HG02870 (cell line): ENCODE measurements around the gene MYL6B.
"Not testable (repeated sequence)": the region's sequence is repeated elsewhere in the genome, so short reads cannot be mapped to it uniquely, and the experiment has no call there.

Experiments used
- ATAC-seq: cut with Tn5 transposase; IDR thresholded peaks from one replicate; pipeline ENCODE4 v1.9.1; 2021; ENCODE audit warnings: mild to moderate bottlenecking, moderate library complexity; ENCODE audit not compliant: unreplicated experiment

The MYL6B gene

DNA sequence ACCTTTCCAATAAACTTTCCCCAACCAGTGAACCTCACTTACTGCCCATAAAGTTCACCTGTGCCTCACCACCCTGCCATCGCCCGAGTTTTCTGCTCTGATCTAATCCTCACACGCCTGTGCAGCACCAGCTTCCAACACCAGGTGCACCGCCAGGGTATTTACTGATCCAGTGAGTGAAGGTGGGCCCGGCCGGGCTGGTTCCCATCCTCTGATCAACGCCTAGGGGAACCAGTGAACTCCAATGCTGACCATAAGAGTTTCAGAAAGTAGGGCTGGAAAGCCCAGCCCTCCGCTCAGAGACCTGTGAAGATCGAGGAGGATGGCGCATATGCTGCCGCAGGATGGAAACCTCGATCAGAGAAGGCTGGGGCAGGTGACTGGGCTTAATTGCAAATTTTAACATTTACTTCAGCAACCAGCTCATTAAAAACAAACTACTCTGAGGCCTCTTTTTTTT, 685 bp upstream of the MYL6B start:
- peak; percentile 47 for ATAC-seq

DNA sequence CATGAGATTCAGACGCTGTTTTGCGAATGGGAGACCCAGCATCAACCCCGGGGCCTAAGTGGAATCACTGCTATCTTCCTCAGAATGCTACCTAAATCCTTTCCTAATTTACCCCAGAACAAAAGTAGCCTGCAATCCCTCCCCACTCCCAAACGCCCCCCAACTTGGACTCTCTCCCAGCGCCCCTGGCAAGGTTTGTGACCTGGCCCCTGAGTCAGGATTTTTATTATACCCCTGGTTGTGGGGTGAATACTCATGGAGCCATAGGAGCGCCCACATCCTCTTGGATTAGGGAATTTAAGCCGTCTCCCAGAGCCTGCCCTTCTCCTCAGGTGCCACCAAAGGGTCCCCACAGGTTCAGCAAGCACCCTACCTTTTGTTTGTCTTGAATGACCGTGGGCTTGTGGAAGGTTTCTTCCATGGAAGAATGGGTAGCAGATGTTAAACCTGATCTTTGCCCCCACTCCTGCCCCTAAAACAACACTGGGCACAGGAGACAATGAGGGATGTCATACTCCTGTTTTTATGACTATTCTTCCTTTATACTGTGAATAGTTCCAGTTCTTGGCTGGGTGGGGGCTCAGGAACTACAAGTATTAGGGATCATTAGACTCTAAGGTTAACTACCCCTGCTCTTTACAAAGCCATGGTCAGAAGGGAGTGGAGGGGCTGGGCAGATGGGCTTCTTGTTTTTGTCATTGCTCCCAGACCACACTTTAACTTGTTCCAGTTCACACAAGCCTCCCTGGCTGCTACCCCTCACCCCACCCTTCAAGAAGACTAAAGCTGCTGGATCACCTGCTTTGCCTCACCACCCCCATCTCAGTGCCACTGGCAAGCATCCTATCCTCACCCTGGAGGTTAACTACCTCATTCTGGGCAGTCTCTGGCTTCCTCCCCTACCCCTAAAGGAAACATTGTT, 630 bp downstream of the MYL6B start:
- no peak for ATAC-seq

DNA sequence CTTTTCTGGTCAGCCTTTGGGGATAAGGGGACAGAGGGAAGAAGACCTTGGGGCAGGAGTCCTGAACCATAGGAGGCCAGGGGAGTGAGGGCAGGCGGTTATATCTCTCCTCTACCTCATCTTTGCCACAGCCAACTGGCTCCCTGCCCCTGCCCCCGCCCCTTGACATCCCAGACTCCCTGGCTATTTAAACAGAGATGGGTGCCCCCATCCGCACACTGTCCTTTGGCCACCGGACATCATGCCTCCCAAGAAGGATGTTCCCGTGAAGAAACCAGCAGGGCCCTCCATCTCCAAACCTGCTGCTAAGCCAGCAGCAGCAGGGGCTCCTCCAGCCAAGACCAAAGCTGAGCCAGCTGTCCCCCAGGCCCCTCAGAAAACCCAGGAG, 1.3 kb downstream of the MYL6B start:
- no peak for ATAC-seq

DNA sequence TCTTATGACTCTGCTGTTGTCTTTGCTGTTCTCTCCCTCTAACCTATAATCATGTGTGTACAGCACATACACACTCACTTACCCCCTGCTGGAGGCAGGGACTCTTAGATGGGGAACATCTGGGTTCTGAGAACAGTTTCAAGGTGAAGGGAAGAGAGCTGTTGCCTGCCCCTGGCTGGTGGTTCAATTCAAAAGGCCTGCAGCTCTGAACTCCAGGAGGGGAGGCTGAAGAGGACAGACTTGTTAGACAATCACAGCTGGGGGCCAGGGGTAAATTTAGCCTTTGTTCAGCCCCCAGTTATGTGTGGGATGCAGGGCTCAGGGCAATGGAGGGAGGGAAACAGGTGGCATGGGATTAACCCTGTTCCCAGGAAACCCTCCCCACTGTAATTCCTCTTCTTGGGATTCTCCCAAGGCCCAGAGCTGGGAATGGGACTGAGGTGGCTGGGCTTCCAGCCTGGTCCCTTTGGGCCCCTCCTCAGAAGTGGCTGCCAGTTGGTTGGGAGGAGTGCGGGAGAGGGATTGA, 1.9 kb downstream of the MYL6B start:
- no peak for ATAC-seq

DNA sequence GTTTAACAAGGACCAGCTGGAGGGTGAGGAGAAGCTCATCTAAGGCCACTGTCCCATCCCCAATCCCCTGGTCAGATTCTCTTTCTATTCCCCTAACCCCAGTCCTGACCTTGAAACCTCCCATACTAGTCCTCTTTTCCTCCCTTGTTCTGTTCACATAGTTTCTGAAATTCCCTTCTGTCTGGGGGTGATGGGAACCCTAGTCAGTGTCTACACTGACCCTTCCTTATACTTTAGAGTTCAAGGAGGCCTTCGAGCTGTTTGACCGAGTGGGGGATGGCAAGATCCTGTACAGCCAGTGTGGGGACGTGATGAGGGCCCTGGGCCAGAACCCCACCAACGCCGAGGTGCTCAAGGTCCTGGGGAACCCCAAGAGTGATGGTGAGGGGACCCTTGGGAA, 2.4 kb downstream of the MYL6B start:
- ATAC-seq: no peak

DNA sequence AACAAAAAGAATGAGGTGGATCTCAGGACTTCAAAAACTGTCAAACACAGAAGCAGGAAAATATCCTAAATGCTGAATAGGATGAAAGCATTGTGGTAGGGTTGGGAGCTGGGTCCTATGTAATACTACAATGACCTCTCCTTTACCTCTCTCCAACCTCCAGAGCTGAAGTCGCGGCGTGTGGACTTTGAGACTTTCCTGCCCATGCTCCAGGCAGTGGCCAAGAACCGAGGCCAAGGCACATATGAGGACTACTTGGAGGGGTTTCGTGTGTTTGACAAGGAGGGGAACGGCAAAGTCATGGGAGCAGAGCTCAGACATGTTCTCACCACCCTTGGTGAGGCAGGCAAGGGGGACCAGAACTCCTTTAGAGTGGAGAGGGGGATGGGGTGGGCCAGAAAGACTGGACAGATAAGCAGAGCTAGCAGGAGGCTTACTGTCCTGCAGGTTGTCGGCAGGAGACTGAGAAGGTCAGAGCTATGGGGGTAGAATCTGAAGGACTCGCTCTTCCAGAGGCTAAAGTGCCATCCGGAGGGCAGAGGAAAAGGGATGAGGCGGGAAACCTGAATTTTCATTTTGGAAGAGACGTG, 3.0 kb downstream of the MYL6B start:
- ATAC-seq: no peak

DNA sequence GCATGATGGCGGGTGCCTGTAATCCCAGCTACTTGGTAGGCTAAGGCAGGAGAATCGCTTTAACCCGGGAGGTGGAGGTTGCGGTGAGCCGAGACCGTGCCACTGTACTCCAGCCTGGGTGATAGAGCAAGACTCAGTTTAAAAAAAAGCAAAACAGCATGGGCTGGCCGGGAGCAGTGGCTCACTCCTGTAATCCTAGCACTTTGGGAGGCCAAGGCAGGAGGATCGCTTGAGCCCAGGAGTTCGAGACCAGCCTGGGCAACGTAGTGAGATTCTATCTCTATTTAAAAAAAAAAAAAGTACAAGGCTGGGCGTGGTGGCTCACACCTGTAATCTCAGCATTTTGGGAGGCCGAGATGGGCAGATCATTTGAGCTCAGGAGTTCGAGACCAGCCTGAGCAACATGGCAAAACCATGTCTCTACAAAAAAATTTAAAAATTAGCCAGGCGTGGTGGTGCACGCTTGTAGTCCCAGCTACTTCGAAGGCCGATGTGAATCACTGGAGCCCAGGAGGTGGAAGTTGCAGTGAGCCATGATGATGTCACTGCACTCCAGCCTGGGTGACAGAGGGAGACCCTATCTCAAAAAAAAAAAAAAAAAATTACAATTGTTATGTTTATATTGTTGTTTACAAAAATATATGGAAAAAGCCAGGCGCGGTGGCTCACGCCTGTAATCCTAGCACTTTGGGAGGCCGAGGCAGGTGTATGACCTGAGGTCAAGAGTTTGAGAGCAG, 4.2 kb downstream of the MYL6B start:
- not testable (repeated sequence) for ATAC-seq

DNA sequence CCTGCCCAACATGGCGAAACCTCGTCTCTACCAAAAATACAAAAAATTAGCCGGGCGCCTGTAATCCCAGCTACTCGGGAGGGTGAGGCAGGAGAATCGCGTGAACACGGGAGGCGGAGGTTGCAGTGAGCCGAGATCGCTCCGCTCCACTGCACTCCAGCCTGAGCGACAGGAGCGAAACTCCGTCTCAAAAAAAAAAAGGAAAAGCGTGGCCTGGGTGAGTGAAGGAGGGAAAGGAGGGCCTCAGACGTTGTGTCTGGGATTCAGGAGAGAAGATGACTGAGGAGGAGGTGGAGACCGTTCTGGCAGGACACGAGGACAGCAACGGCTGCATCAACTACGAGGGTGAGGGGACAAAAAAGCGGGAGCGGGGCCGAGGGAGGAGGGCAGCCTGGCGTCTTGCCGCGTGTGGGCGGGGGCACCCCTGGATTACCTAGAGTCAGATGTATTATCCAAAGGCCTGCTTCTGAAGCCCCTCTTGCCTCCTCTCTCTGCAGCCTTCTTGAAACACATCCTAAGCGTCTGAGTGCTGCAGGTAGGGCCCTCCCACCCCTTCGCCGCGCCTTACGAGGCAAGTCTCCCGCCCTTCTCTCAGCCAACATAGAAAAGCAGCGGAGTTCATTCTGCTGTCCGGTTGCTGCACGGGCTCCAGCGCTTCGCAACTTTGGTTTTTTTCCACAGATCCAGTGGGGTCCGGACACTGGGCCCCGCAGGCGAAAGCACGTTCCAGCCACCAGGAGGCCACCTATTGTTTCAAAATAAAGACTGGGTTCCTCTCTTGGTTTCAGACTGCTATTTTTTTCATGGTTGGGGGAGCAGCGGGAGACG, 5.0 kb downstream of the MYL6B start:
- no peak for ATAC-seq

DNA sequence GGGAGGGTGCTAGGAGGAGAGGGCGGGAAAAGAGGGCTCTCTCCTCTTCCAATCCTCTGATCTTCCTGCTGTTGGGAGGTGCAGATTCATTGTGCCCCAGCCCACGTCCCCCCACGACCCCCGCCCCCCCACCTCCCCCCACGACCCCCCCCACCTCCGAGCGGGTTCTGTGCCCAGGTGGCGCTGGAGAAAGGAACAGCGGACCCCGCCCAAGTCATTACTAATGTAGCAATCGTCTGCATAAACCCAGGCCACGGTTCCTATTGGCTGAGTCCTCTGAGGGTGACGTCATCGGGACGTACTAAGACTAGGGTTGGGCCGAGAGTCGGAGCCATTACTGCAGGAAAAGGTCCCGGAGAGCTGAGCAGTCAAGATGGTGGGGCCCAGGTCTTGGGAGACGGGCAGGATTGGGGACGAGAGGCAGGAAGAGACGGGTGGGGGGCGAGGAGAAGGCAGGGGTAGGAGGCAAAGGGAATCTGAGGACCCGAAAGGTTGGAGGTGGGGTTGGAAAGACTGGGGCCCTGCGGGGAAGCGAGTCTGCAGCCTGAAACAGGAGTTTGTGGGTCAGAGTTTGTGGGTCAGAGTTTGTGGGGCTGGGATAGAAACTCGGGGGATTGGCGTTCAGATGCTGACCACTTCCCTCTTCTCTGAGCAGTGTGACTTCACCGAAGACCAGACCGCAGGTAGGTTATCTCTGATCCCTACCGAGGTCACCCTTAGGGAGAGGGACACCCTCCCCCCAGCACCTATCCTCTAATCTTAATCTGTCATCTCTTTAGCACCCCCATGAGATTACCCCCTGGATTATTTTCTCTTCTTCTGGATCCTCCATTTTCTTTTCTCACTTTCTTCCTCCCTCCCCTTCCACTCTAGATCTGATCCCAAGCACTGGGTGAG, 5.9 kb downstream of the MYL6B start, which contains the start of gene MYL6:
MYL6 (plus strand) TSS at position 331 of the 897 bp plus-strand sequence; CDS start at position 374, 43 bp downstream.
- ATAC-seq: peak; percentile 85

DNA sequence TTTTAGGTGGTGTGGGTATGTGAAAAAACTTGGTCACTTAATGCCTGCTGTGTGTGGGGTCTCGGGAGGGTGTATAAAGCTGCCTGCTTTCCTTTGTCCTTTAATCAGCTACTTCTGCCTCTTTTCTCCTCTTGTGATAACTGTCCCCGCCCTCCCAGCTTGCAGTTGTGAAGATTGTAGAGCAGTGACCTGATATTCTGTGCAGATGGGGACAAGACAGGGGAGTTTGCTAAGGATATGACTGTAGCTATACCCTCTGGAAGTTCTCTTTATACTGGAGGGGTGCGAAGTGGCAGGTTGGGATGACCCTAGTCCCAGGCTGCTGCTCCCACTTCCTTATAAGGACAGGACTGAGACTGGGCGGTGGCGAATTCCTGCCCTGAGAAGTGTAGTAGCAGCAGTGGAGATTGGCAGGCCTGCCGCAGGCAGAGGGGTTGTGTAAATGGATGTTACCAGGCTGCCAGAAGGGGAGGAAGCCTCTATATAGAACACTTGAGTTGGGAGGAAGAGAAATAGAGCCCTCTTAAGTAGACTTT, 6.6 kb downstream of the MYL6B start:
- ATAC-seq: no peak

DNA sequence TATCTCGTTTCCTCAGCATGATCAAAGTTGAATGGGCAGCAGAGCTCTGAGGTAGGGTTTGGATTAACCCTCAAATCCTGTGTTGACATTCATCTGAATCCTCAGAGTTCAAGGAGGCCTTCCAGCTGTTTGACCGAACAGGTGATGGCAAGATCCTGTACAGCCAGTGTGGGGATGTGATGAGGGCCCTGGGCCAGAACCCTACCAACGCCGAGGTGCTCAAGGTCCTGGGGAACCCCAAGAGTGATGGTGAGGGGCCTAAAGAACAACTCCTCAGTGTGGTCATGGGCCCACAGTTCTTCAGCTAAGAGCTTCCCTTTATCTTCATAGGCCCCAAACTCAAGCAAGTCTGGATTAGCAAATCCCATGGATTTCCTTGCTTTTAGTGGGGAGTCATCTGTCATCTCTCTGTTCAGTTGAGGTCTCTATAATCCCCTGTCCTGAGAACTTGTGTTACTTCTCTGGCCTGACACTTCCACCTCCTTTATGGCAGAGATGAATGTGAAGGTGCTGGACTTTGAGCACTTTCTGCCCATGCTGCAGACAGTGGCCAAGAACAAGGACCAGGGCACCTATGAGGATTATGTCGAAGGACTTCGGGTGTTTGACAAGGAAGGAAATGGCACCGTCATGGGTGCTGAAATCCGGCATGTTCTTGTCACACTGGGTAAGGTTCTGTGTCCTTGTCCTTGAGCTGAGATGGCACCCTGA, 7.2 kb downstream of the MYL6B start:
- ATAC-seq: no peak

DNA sequence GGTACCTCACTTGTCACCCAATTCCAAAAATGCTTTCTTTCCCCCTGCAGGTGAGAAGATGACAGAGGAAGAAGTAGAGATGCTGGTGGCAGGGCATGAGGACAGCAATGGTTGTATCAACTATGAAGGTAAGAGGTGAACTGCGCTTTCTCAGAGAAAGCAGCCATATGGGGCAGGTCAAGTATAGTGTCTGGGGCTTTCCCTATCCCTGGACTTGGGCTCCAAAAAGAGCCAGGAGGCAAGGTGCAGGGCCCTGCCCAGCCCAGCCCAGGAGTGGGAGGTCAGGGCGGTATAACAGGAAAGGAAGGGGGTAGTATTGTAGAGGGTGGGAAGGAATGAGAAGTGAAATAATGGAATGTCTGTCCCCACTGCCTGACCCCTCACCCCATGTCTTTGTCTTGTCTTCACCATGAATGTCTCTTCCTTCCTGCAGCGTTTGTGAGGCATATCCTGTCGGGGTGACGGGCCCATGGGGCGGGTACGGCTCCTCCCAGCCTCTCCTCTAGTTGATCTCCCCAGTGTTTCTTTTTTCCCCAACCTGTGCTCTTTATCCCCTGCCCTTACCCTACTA, 7.9 kb downstream of the MYL6B start:
- ATAC-seq: no peak

DNA sequence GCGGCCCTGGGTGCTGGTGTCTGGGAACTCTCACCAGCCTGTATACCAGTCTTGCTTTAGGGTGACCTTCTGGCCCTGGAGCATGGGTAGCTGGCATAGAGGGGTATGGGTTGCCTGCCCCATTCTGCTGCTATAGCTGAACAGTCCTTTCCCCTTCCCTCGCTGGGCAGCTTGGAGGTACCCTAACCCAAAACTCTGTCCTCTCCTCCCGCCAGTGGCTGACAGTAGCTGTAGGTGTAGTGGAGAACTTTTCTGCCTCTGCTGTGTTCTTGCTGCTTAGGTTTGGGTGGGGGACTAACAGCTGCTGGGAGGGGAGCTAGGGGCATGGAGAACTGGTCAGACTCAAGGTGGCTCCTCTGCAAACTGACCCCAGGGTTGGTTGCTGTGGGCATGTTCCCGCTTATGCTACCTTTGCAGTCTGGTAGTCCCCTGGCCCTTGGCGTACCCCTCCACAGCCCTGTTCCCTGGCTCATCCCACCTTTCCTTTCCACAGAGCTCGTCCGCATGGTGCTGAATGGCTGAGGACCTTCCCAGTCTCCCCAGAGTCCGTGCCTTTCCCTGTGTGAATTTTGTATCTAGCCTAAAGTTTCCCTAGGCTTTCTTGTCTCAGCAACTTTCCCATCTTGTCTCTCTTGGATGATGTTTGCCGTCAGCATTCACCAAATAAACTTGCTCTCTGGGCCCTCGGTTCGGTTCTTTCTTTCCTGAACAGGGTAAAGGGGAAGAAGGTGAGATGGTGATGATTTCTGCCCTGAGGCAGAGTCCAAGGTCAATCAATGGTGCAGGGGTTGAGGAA, 8.7 kb downstream of the MYL6B start:
- no peak for ATAC-seq

DNA sequence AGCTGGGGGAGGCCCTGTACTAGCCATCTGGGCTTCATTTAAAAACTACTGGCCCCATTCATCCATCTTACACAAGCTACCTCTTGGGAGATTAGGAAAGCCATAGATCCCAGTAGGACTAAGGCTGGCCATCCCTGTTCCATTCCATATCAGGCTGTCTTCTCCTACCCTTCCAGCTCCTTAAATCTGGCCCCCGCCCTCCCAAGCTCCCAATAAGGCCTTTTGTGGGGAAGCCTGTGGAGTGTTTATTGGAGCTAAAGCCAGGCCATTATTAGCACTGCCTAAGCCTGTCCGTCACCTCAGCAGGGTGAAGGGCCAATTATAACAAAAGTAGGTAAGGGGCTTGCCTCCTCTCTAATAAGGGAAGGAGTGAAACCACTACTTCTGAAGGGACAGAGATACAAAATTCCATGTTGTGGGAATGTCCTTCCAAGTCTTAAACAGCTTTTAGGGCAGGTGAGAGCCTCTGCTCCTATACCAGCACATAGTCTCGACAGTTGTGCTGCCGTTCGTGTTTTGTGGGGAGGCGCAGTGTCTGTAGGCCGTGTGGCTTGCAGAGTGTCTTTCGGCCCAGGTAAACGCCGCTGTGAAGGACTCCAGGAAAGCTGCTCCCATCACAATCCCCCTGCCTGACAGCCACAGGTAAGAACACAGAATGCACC, 9.4 kb downstream of the MYL6B start:
- no peak for ATAC-seq

DNA sequence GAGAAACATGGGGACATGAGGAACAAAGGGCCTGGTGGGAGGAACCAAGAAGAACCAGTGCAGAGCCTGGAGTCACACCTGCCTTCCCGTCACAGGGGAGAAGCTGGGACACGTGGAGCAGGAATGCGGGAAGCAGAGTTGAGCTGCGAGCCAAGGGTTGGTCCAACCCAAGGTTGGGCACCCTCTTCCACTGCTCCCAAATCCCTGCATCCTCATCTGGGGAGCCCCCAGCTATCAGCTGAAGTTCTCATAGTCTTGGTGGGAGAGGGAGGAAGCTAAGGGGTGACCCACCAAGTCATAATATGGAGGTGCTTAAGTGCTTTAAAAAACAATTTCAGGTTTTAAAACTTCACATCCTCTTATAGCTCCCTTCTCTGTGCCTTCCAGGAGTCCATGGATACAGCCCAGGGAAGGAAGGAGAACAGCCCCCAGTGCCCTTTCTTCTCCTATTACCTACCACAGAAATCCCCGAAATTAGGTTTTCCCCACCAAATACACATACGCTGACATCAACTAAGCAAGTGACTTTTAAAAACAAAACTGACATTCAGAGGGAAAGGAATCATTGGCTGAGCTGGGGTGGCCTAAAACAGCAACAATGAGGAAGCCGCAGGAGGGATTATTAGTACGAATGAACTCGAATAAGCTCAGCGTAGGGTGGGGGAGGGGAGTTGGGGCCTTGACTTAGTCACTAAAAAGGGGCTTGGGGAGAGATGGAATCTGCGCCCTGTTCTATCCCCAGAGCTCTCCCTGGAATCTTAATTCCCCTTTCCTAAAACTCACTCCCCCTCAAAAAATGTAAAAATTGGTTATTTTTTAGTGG, 10.3 kb downstream of the MYL6B start:
- ATAC-seq: no peak
